B cell (primary cell): Measurements from ENCODE around the gene ZNF365. TPM values are rescaled to one million over a fixed set of nuclear protein-coding genes. Genes with fewer than 3 reads are reported as not detected.

Source experiments
- ATAC-seq: fragments of 200-7000 bp; cut with Tn5 transposase; one replicate; pipeline ENCODE4 v1.10.0; 2021; ENCODE audit warnings: low read depth, mild to moderate bottlenecking, moderate number of reproducible peaks, moderate library complexity
- CTCF ChIA-PET: fragments of 350-600 bp; sonication (Branson Sonifier 250); formaldehyde crosslinking; loops from one replicate; lab custom pipeline; 2021; ENCODE audit warnings: antibody characterized with exemption, inconsistent platforms; lab: Charles Lee
- POLR2A ChIA-PET: fragments of 350-600 bp; sonication (Branson Sonifier 250); formaldehyde crosslinking; loops from one replicate; lab custom pipeline; 2021; ENCODE audit warnings: antibody characterized with exemption; lab: Charles Lee
- DNase-seq: peaks from one replicate; pipeline ENCODE4 v3.0.0; 2013
- H2AFZ ChIP-seq: 2 replicates; pipeline ENCODE4 v1.6.1; 2012; ENCODE audit warnings: mild to moderate bottlenecking, low read depth, low read length; ENCODE audit not compliant: insufficient read depth, poor library complexity, severe bottlenecking
- H3K27ac ChIP-seq, 2 donors: 1 replicate in 1 of 2; 2 replicates in 1 of 2; pipeline ENCODE4 v1.5.1; 2012 to 2013; ENCODE audit warnings: low read length in 2 of 2, mild to moderate bottlenecking in 2 of 2, moderate library complexity in 1 of 2
- H3K27me3 ChIP-seq, 4 experiments: fragments of 200-600 bp in 1 of 4; sonication (generic) in 1 of 4; replicated peaks in 1 of 4; 1 replicate in 2 of 4; 2 replicates in 2 of 4; pipeline versions ENCODE4 v1.6.1 to v1.7.0; 2013 to 2016; ENCODE audit warnings: low read length in 3 of 4, mild to moderate bottlenecking in 2 of 4, mixed read lengths in 1 of 4, moderate library complexity in 1 of 4; ENCODE audit not compliant: insufficient read depth in 4 of 4, control insufficient read depth in 3 of 4; ENCODE audit errors: control extremely low read depth in 1 of 4
- H3K36me3 ChIP-seq, 2 experiments: replicated peaks in 1 of 2; 1 replicate in 1 of 2; 2 replicates in 1 of 2; pipeline versions ENCODE4 v1.6.1 to v1.7.1; 2013; ENCODE audit warnings: low read length in 1 of 2; ENCODE audit not compliant: insufficient read depth in 2 of 2, control insufficient read depth in 1 of 2; ENCODE audit errors: control extremely low read depth in 1 of 2, extremely low read depth in 1 of 2
- H3K4me1 ChIP-seq, 2 donors: fragments of 200-600 bp in 1 of 2; sonication (generic) in 1 of 2; 1 replicate in 1 of 2; 2 replicates in 1 of 2; pipeline versions ENCODE4 v1.5.1 to v1.6.1; 2013 to 2017; ENCODE audit warnings: low read length in 2 of 2; ENCODE audit not compliant: control insufficient read depth in 2 of 2, insufficient read depth in 2 of 2
- H3K4me2 ChIP-seq: replicated peaks from 2 replicates; pipeline ENCODE3; 2012; ENCODE audit warnings: mild to moderate bottlenecking, low read depth, low read length; ENCODE audit not compliant: poor library complexity, severe bottlenecking
- H3K4me3 ChIP-seq, 5 experiments: fragments of 200-600 bp in 1 of 5; sonication (generic) in 1 of 5; 1 replicate in 3 of 5; 2 replicates in 2 of 5; pipeline versions ENCODE4 v1.5.1 to v1.7.0; 2011 to 2016; ENCODE audit warnings: low read length in 4 of 5, mild to moderate bottlenecking in 4 of 5, low read depth in 2 of 5, control low read depth in 1 of 5, moderate library complexity in 1 of 5; ENCODE audit not compliant: insufficient read depth in 1 of 5; ENCODE audit errors: control extremely low read depth in 1 of 5, extremely low read depth in 1 of 5
- H3K79me2 ChIP-seq: fragments of 200-600 bp; sonication (generic); one replicate; pipeline ENCODE4 v1.6.0; 2016; ENCODE audit warnings: low read length; ENCODE audit not compliant: control insufficient read depth, insufficient read depth
- H3K9ac ChIP-seq: fragments of 200-600 bp; sonication (generic); 2 replicates; pipeline ENCODE4 v1.6.1; 2017; ENCODE audit warnings: mild to moderate bottlenecking, low read length, moderate library complexity
- H3K9me3 ChIP-seq, 3 donors: one replicate each; pipeline versions ENCODE4 v1.6.1 to v1.7.1; 2013; ENCODE audit warnings: low read length in 2 of 3; ENCODE audit not compliant: control insufficient read depth in 2 of 3, insufficient read depth in 1 of 3; ENCODE audit errors: control extremely low read depth in 1 of 3
- H4K20me1 ChIP-seq: 2 replicates; pipeline ENCODE4 v1.6.0; 2012; ENCODE audit warnings: mild to moderate bottlenecking, low read length; ENCODE audit not compliant: insufficient read depth, control insufficient read depth, poor library complexity, severe bottlenecking
- H3K27ac Mint-ChIP-seq: one replicate; pipeline ENCODE4 v1.8.0; 2021; ENCODE audit warnings: mixed read lengths
- H3K27me3 Mint-ChIP-seq: one replicate; pipeline ENCODE4 v1.8.0; 2021; ENCODE audit warnings: mixed read lengths
- H3K4me1 Mint-ChIP-seq: one replicate; pipeline ENCODE4 v1.8.0; 2021; ENCODE audit warnings: mixed read lengths
- H3K4me3 Mint-ChIP-seq: one replicate; pipeline ENCODE4 v1.8.0; 2021; ENCODE audit warnings: mixed read lengths
- H3K9me3 Mint-ChIP-seq: one replicate; pipeline ENCODE4 v1.8.0; 2022; ENCODE audit warnings: mixed read lengths; ENCODE audit not compliant: insufficient read depth
- CTCF ChIP-seq: fragments of 200-600 bp; IDR thresholded peaks from one replicate; pipeline ENCODE4 v1.8.0; 2022; ENCODE audit warnings: antibody characterized with exemption, mild to moderate bottlenecking
- EZH2 ChIP-seq: IDR thresholded peaks from 2 replicates; pipeline ENCODE4 v1.6.1; 2012; ENCODE audit warnings: borderline replicate concordance, low read depth, mild to moderate bottlenecking, moderate library complexity, low read length; ENCODE audit not compliant: insufficient read depth, poor library complexity, severe bottlenecking
- WGBS: methylation state at CpG from one replicate; pipeline ENCODE4 v1.1.5; 2013; ENCODE audit warnings: missing lambda C conversion rate; ENCODE audit not compliant: insufficient coverage; 5-methylcytosine and 5-hydroxymethylcytosine counted together
- intact Hi-C: fragments of 100-400 bp; cut with micrococcal nuclease; formaldehyde crosslinking; loops from one replicate; pipeline ENCODE4 v1.10.0; 2022
- polyA plus RNA-seq: library from polyadenylated mRNA; depleted of rRNA; stranded (reverse); fragments of >200 nt; gene quantifications from 2 replicates; pipeline ENCODE4 v1.2.3, GENCODE V29; 2012
- total RNA-seq, 2 donors: library from RNA; stranded (reverse); fragments of 120-200 nt in 1 of 2; gene quantifications; 1 replicate in 1 of 2; 2 replicates in 1 of 2; pipeline versions ENCODE4 v1.2.3 to v1.2.4, GENCODE V29; 2013 to 2022

The ZNF365 gene
- total and polyA plus RNA-seq, 2 donors (not counting 1 experiment from before 2014, with no cell fraction given) = 0.06 to 0.34 TPM

GRCh38 chr10:62442006-62442405 lies 67.8 kb downstream of the ZNF365 start:
- CTCF ChIA-PET = interaction anchor here (1.2 to 6.3 kb wide), 5 partner anchors 12 to 1279 kb away, joined by 3 to 83 read pairs (median 6); no protein-coding TSS in a partner anchor
- no peak for TF ChIP-seq EZH2
- no peak for TF ChIP-seq CTCF
- no peak for ATAC-seq

GRCh38 chr10:62442894-62443669 lies 68.9 kb downstream of the ZNF365 start:
- no peaks in the 10 kb centered on the region for H3K9me3 ChIP-seq
- ChIA-PET POLR2A (no interaction called here), CTCF (interaction anchor here (1.0 to 1.6 kb wide), 4 partner anchors 17 to 641 kb away, joined by 3 to 6 read pairs (median 3); no protein-coding TSS in a partner anchor)
- no peak overlapping the region for H3K9ac ChIP-seq
- no peak overlapping the region for H3K4me3 ChIP-seq
- no peak overlapping the region for H2AFZ ChIP-seq
- Mint-ChIP-seq H3K27ac (no peak overlapping the region), H3K4me1 (no peaks in the 10 kb centered on the region), H3K4me3 (no peak overlapping the region), H3K9me3 (no peaks in the 10 kb centered on the region), H3K27me3 (peaks cover 3% of the 10 kb centered on the region)
- H3K36me3 ChIP-seq = no peaks in the 10 kb centered on the region
- 92% methylated on average over 7 of the region's 8 CpGs for WGBS
- H3K27me3 ChIP-seq = peaks cover 0 to 2% (median 0%) of the 10 kb centered on the region in 4 experiments
- no peaks in the 10 kb centered on the region for H4K20me1 ChIP-seq
- H3K4me1 ChIP-seq = no peaks in the 10 kb centered on the region
- TF ChIP-seq CTCF (no peak), EZH2 (no peak)
- DNase-seq (no peak), ATAC-seq (no peak)
- no peak overlapping the region for H3K4me2 ChIP-seq
- intact Hi-C loops = no loop called here
- H3K79me2 ChIP-seq = no peaks in the 10 kb centered on the region
- no peak overlapping the region for H3K27ac ChIP-seq

More at GRCh38 chr10:62442006-62442405, 67.8 kb downstream of the ZNF365 start:
- Histone ChIP-seq H3K36me3 (no peaks in the 10 kb centered on the region), H4K20me1 (no peaks in the 10 kb centered on the region), H3K4me2 (no peak overlapping the region), H3K4me1 (no peaks in the 10 kb centered on the region), H2AFZ (no peak overlapping the region), H3K27me3 (peaks cover 0 to 2% (median 1%) of the 10 kb centered on the region in 4 experiments), H3K9me3 (no peaks in the 10 kb centered on the region), H3K4me3 (no peak overlapping the region), H3K27ac (no peak overlapping the region), H3K79me2 (no peaks in the 10 kb centered on the region), H3K9ac (no peak overlapping the region)
- DNase-seq = no peak
- Mint-ChIP-seq H3K4me1 (peaks cover 3% of the 10 kb centered on the region), H3K27ac (no peak overlapping the region), H3K27me3 (peaks cover 9% of the 10 kb centered on the region), H3K4me3 (no peak overlapping the region), H3K9me3 (no peaks in the 10 kb centered on the region)
- no CpG with 5 or more reads among the region's 3 CpGs for WGBS
- POLR2A ChIA-PET = interaction anchor here (0.6 kb wide), 1 partner anchor 399 kb away, joined by 8 read pairs; no protein-coding TSS in a partner anchor
- intact Hi-C loops = no loop called here
